ENCODE measurements around the gene CLMN.

GRCh38 chr14:95256002-95256775 is 63.5 kb downstream of the CLMN start:
- TF ChIP-seq POLR2AphosphoS5 (IDR thresholded peaks at IDR 0.05; ENCODE audit: low read depth) (no peak), CTCF (conservative IDR thresholded peaks at IDR 0.05; ENCODE audit: low read depth in 2 of 2) (no peak)
